ENCODE measurements around the gene KCNH8. TPM values are rescaled to one million over a fixed set of nuclear protein-coding genes. Genes with fewer than 3 reads are reported as not detected.

Gene KCNH8
- total RNA-seq, 1 experiment from 2014 or later, result 3.7 TPM

DNA sequence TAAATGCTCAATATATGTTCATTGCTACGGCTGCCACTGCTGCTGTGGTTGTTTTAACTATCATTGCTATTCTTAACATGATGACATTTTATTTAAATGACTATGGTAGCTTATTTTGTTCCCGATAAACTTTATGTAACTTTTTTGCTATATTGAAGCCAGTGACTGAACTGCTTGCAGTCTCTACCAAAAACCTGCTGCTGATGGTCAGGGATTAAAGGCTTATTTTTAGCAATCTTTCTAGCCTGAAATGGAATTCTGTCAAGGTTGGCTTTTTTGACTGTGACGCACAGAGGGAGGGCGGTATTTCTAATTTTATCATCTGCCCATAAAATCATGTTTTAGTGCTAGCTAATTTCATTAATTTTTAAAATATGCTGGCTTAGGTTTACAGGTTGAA is 271.8 kb downstream of the KCNH8 start:
- H4K8ac ChIP-seq (replicated peaks; ENCODE audit: insufficient read length, low read depth, low read length), result no peak overlapping the region
- no peak overlapping the region for H3K4me3 Mint-ChIP-seq
- H2BK12ac ChIP-seq (ENCODE audit: insufficient read length, low read depth, low read length), result no peak overlapping the region
- no peak overlapping the region for H3K27ac ChIP-seq (ENCODE audit: insufficient read length, low read depth, low read length)
- no peaks in the 10 kb centered on the region for H4K20me1 ChIP-seq (ENCODE audit: control insufficient read depth, insufficient read depth, insufficient read length)
- no peak overlapping the region for H2BK5ac ChIP-seq (ENCODE audit: insufficient read length, low read length)
- no peak overlapping the region for H3K4me2 ChIP-seq (ENCODE audit: insufficient read depth, insufficient read length, low read length)
- H3K27ac Mint-ChIP-seq, result no peak overlapping the region
- no CpG with 5 or more reads among the region's 4 CpGs for WGBS (ENCODE audit: extremely low coverage, insufficient read length, low lambda C conversion rate)
- no peak overlapping the region for H2AFZ ChIP-seq (ENCODE audit: low read length)
- H3K18ac ChIP-seq (ENCODE audit: insufficient read length, low read depth, low read length), result no peak overlapping the region
- TF ChIP-seq, protein P1, sequence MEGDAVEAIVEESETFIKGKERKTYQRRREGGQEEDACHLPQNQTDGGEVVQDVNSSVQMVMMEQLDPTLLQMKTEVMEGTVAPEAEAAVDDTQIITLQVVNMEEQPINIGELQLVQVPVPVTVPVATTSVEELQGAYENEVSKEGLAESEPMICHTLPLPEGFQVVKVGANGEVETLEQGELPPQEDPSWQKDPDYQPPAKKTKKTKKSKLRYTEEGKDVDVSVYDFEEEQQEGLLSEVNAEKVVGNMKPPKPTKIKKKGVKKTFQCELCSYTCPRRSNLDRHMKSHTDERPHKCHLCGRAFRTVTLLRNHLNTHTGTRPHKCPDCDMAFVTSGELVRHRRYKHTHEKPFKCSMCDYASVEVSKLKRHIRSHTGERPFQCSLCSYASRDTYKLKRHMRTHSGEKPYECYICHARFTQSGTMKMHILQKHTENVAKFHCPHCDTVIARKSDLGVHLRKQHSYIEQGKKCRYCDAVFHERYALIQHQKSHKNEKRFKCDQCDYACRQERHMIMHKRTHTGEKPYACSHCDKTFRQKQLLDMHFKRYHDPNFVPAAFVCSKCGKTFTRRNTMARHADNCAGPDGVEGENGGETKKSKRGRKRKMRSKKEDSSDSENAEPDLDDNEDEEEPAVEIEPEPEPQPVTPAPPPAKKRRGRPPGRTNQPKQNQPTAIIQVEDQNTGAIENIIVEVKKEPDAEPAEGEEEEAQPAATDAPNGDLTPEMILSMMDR (conservative IDR thresholded peaks at IDR 0.05), result no peak
- no peaks in the 10 kb centered on the region for H3K4me1 Mint-ChIP-seq
- no peak overlapping the region for H3K4ac ChIP-seq (ENCODE audit: low read depth, low read length)
- H3T11ph ChIP-seq (ENCODE audit: low read length), result no peak overlapping the region
- no peaks in the 10 kb centered on the region for H3K27me3 ChIP-seq (ENCODE audit: insufficient read depth, low read length)
- H3K36me3 Mint-ChIP-seq (ENCODE audit: insufficient read depth in 1 of 3, low read depth in 3 of 3), result no peaks in the 10 kb centered on the region
- no peaks in the 10 kb centered on the region for H3K23me2 ChIP-seq (ENCODE audit: insufficient read length, low read depth, low read length, poor library complexity, severe bottlenecking)
- H3K79me2 ChIP-seq (ENCODE audit: insufficient read depth, low read length), result no peaks in the 10 kb centered on the region
- H3K9ac ChIP-seq (ENCODE audit: extremely low read depth, insufficient read length, low read length), result no peak overlapping the region
- H3K14ac ChIP-seq (ENCODE audit: insufficient read depth, low read length), result no peak overlapping the region
- H4K5ac ChIP-seq (ENCODE audit: insufficient read length, low read depth, low read length), result no peak overlapping the region
- no peaks in the 10 kb centered on the region for H3K27me3 Mint-ChIP-seq (ENCODE audit: low read depth)
- no peak overlapping the region for H2BK20ac ChIP-seq (ENCODE audit: low read depth, low read length, poor library complexity, severe bottlenecking)
- no peak overlapping the region for H4K91ac ChIP-seq (ENCODE audit: insufficient read length, low read depth, low read length)
- H3K9me3 ChIP-seq (ENCODE audit: control insufficient read depth, low read depth, low read length), result no peaks in the 10 kb centered on the region
- H3K9me3 Mint-ChIP-seq, result no peaks in the 10 kb centered on the region
- H3K23ac ChIP-seq (ENCODE audit: insufficient read length, low read depth, low read length), result no peak overlapping the region
- no peak overlapping the region for H2AK5ac ChIP-seq (ENCODE audit: insufficient read length, low read length)
- DNase-seq, result no peak
- no peaks in the 10 kb centered on the region for H3K4me1 ChIP-seq (ENCODE audit: insufficient read depth, low read length)
- H2BK120ac ChIP-seq (ENCODE audit: low read depth, low read length, poor library complexity, severe bottlenecking), result no peak overlapping the region
- no peak overlapping the region for H2BK15ac ChIP-seq (ENCODE audit: low read depth, low read length)
- no peak overlapping the region for H3K56ac ChIP-seq (ENCODE audit: insufficient read length, low read depth, low read length)
- H3K79me1 ChIP-seq (ENCODE audit: insufficient read depth, low read depth, low read length, poor library complexity, severe bottlenecking), result no peaks in the 10 kb centered on the region
